Amygdala (tissue), 56 donors: ENCODE data around the gene BMERB1.
"Not testable (repeated sequence)": the region's sequence is repeated elsewhere in the genome, so short reads cannot be mapped to it uniquely, and the experiment has no call there.

Experiments
- DNase-seq, 56 donors: peaks; one replicate each; lab custom pipeline; 2025; lab: John Stamatoyannopoulos, UW

The BMERB1 gene

GRCh38 chr16:15434425-15435215 lies at the start of gene BMERB1:
TSS of gene BMERB1 (plus strand) at chr16:15434588. CDS start at chr16:15434654, 66 bp downstream.
- peak in 54 of 56 donors; percentile 18 to 91 (median 77) for DNase-seq

- DNase-seq, result not testable (repeated sequence)
Measured at GRCh38 chr16:15388060-15388459, 46.3 kb upstream of the BMERB1 start.

GRCh38 chr16:15389916-15390315 lies 44.5 kb upstream of the BMERB1 start:
- DNase-seq, result not testable (repeated sequence)

- not testable (repeated sequence) for DNase-seq
Measured at GRCh38 chr16:15393025-15393424, 41.4 kb upstream of the BMERB1 start.

GRCh38 chr16:15395631-15396508 lies 38.5 kb upstream of the BMERB1 start, which contains the start of gene MPV17L:
TSS of gene MPV17L (plus strand) at chr16:15395754. CDS start at chr16:15395898, 144 bp downstream.
- peak in 45 of 56 donors; percentile 3 to 77 (median 37) for DNase-seq

- not testable (repeated sequence) for DNase-seq
Measured at GRCh38 chr16:15396509-15396829, 37.9 kb upstream of the BMERB1 start.

- no peak for DNase-seq
Measured at GRCh38 chr16:15396948-15397594, 37.3 kb upstream of the BMERB1 start.

- no peak for DNase-seq
Measured at GRCh38 chr16:15398618-15399316, 35.6 kb upstream of the BMERB1 start.

- no peak for DNase-seq
Measured at GRCh38 chr16:15399317-15399716, 35.1 kb upstream of the BMERB1 start.

GRCh38 chr16:15400314-15400713 lies 34.1 kb upstream of the BMERB1 start:
- not testable (repeated sequence) for DNase-seq

- no peak for DNase-seq
Measured at GRCh38 chr16:15401972-15402371, 32.4 kb upstream of the BMERB1 start.

- no peak for DNase-seq
Measured at GRCh38 chr16:15403392-15403995, 30.9 kb upstream of the BMERB1 start.

GRCh38 chr16:15404091-15404490 lies 30.3 kb upstream of the BMERB1 start:
- not testable (repeated sequence) for DNase-seq

- DNase-seq, result peak in 2 of 56 donors; percentile 0
Measured at GRCh38 chr16:15404792-15405191, 29.6 kb upstream of the BMERB1 start.

GRCh38 chr16:15407756-15408155 lies 26.6 kb upstream of the BMERB1 start:
- DNase-seq, result not testable (repeated sequence)

GRCh38 chr16:15409476-15409875 lies 24.9 kb upstream of the BMERB1 start:
- DNase-seq, result not testable (repeated sequence)

- no peak for DNase-seq
Measured at GRCh38 chr16:15415511-15415985, 18.8 kb upstream of the BMERB1 start.

- DNase-seq, result no peak
Measured at GRCh38 chr16:15417197-15417596, 17.2 kb upstream of the BMERB1 start.

- DNase-seq, result no peak
Measured at GRCh38 chr16:15418206-15418605, 16.2 kb upstream of the BMERB1 start.

- DNase-seq, result not testable (repeated sequence)
Measured at GRCh38 chr16:15421696-15422095, 12.7 kb upstream of the BMERB1 start.
